Thyroid gland (tissue), 4 donors: ENCODE measurements around the gene RPL28. TPM values are rescaled to one million over a fixed set of nuclear protein-coding genes. Genes with fewer than 3 reads are reported as not detected.

ENCODE experiments used
- DNase-seq, 2 donors: peaks; one replicate each; pipeline ENCODE4 v3.0.0-alpha.2; 2019
- H3K27ac ChIP-seq, 3 donors: fragments of 200-600 bp; sonication (generic); 1 replicate in 2 of 3; 2 replicates in 1 of 3; pipeline ENCODE4 v1.5.1; 2016 to 2019; ENCODE audit warnings: mild to moderate bottlenecking in 1 of 3, moderate library complexity in 1 of 3
- H3K27me3 ChIP-seq: fragments of 200-600 bp; sonication (generic); one replicate; pipeline ENCODE4 v1.5.1; 2019
- H3K36me3 ChIP-seq, 2 donors: fragments of 200-600 bp; sonication (generic); one replicate each; pipeline ENCODE4 v1.5.1; 2016 to 2019
- H3K4me1 ChIP-seq, 2 donors: fragments of 200-600 bp; sonication (generic); one replicate each; pipeline ENCODE4 v1.5.1; 2017 to 2019
- H3K4me3 ChIP-seq, 3 donors: fragments of 200-600 bp; sonication (generic); replicated peaks in 1 of 3; 1 replicate in 2 of 3; 2 replicates in 1 of 3; pipeline ENCODE4 v1.5.1; 2016; ENCODE audit warnings: mild to moderate bottlenecking in 1 of 3
- H3K9me3 ChIP-seq: fragments of 200-600 bp; sonication (generic); one replicate; pipeline ENCODE4 v1.5.1; 2017
- CTCF ChIP-seq, 6 experiments: fragments of 200-600 bp in 3 of 6; fragments of 450-650 bp in 3 of 6; sonication (generic) in 3 of 6; IDR thresholded peaks; one replicate each; pipeline ENCODE4 v1.5.1; 2016 to 2019; ENCODE audit warnings: antibody characterized with exemption in 6 of 6, mild to moderate bottlenecking in 2 of 6, inconsistent platforms in 1 of 6, moderate library complexity in 1 of 6
- POLR2A ChIP-seq, 2 donors: fragments of 450-650 bp; IDR thresholded peaks; one replicate each; pipeline ENCODE4 v1.6.1; 2017; ENCODE audit warnings: antibody characterized with exemption in 2 of 2, mild to moderate bottlenecking in 2 of 2, moderate library complexity in 1 of 2
- WGBS, 2 donors: methylation state at CpG; one replicate each; pipeline ENCODE4 v1.1.5; 2017; 5-methylcytosine and 5-hydroxymethylcytosine counted together
- intact Hi-C: fragments of 100-400 bp; cut with DNase I; formaldehyde crosslinking; loops from one replicate; pipeline ENCODE4 v1.15.1; 2023
- total RNA-seq, 4 donors: library from RNA; depleted of rRNA; stranded (reverse); fragments of >200 nt; gene quantifications; one replicate each; pipeline ENCODE4 v1.2.3, GENCODE V29; 2016

Gene RPL28
- total RNA-seq = 100 to 1,000 TPM; 156 to 404 (median 205) TPM

GRCh38 chr19:55385724-55386492 lies at the start of gene RPL28:
Gene RPL28 (plus strand): TSS chr19:55385932. CDS start chr19:55386358, 426 bp downstream.
- Histone ChIP-seq H3K36me3 (peaks cover 18 to 23% of the 10 kb centered on the region in 2 donors), H3K4me1 (peaks cover 35 to 50% of the 10 kb centered on the region in 2 donors), H3K4me3 (peak within 1 kb of the TSS; percentile 11 to 89 (median 62)), H3K27me3 (no peaks in the 10 kb centered on the region), H3K9me3 (no peaks in the 10 kb centered on the region), H3K27ac (peak within 1 kb of the TSS; percentile 81 to 98 (median 98))
- peak; percentile 98 to 99 for DNase-seq
- 0% methylated on average over 55 to 62 of the region's 68 CpGs for WGBS, 2 donors
- TF ChIP-seq POLR2A (IDR thresholded peaks at IDR 0.05) = peak; percentile 87 to 99
- no peak for TF ChIP-seq CTCF (IDR thresholded peaks at IDR 0.05)
- intact Hi-C loops = loop anchor here (10.0 kb wide), 1 partner anchor 269 kb away; the partner anchor contains the start of gene U2AF2

GRCh38 chr19:55336101-55336500 lies 49.6 kb upstream of the RPL28 start:
- Histone ChIP-seq H3K4me3 (no peak overlapping the region), H3K27me3 (no peaks in the 10 kb centered on the region), H3K4me1 (peaks cover 9 to 16% of the 10 kb centered on the region in 2 donors), H3K36me3 (no peaks in the 10 kb centered on the region), H3K27ac (no peak overlapping the region), H3K9me3 (no peaks in the 10 kb centered on the region)
- intact Hi-C loops = no loop called here
- no peak for DNase-seq
- 72 to 77% methylated on average over 7 of the region's 7 CpGs for WGBS, 2 donors
- TF ChIP-seq CTCF (IDR thresholded peaks at IDR 0.05) = no peak
- no peak for TF ChIP-seq POLR2A (IDR thresholded peaks at IDR 0.05)

GRCh38 chr19:55339105-55339888 lies 46.4 kb upstream of the RPL28 start, which contains the start of gene KMT5C:
Gene KMT5C (plus strand): TSS chr19:55339876. CDS start chr19:55341937, 2,061 bp downstream.
- Histone ChIP-seq H3K36me3 (peaks cover 6 to 9% of the 10 kb centered on the region in 2 donors), H3K27ac (peak within 1 kb of the TSS; percentile 32 to 83 (median 66)), H3K4me3 (peak within 1 kb of the TSS; percentile 52 to 61 (median 58)), H3K9me3 (no peaks in the 10 kb centered on the region), H3K27me3 (no peaks in the 10 kb centered on the region), H3K4me1 (peaks cover 14 to 22% of the 10 kb centered on the region in 2 donors)
- peak; percentile 100 for DNase-seq
- intact Hi-C loops = no loop called here
- 0% methylated on average over 38 to 53 of the region's 63 CpGs for WGBS, 2 donors
- peak in 4 of 6 experiments; percentile 44 to 61 (median 52) for TF ChIP-seq CTCF (IDR thresholded peaks at IDR 0.05)
- TF ChIP-seq POLR2A (IDR thresholded peaks at IDR 0.05) = peak in 1 of 2 donors; percentile 83

- WGBS, 2 donors = 5 to 6% methylated on average over 24 to 38 of the region's 44 CpGs
- intact Hi-C loops = no loop called here
- H3K4me1 ChIP-seq = peaks cover 14 to 22% of the 10 kb centered on the region in 2 donors
- peak overlapping the region; percentile 9 to 83 (median 58) for H3K27ac ChIP-seq
- no peaks in the 10 kb centered on the region for H3K27me3 ChIP-seq
- H3K4me3 ChIP-seq = peak overlapping the region; percentile 52 to 61 (median 58)
- DNase-seq = no peak
- no peaks in the 10 kb centered on the region for H3K9me3 ChIP-seq
- TF ChIP-seq POLR2A (IDR thresholded peaks at IDR 0.05) (peak in 1 of 2 donors; percentile 18), CTCF (IDR thresholded peaks at IDR 0.05) (peak in 1 of 6 experiments; percentile 2)
- peaks cover 6 to 9% of the 10 kb centered on the region in 2 donors for H3K36me3 ChIP-seq
These were observed 45.6 kb upstream of the RPL28 start for GRCh38 chr19:55339889-55340783.
